ENCODE data around the gene PLPP7.

Gene PLPP7

GRCh38 chr9:131279863-131280570, 9.5 kb upstream of the PLPP7 start:
- H2AFZ ChIP-seq (ENCODE audit: low read depth), result no peak overlapping the region
- H3K27me3 ChIP-seq (ENCODE audit: insufficient read depth, low read depth), result peaks cover 9% of the 10 kb centered on the region; the same call in 1 of the 2 replicates
- no peaks in the 10 kb centered on the region for H3K36me3 ChIP-seq (ENCODE audit: insufficient read depth)
- no peak overlapping the region for H3K27ac ChIP-seq
- no peaks in the 10 kb centered on the region for H3K79me2 ChIP-seq (ENCODE audit: insufficient read depth, low read depth)
- no peaks in the 10 kb centered on the region for H3K4me1 ChIP-seq (ENCODE audit: low read depth, poor library complexity, severe bottlenecking)
- no peak overlapping the region for H3K4me3 ChIP-seq (IDR thresholded peaks at IDR 0.05; ENCODE audit: insufficient read depth, low read depth, low read length)
- H4K20me1 ChIP-seq (ENCODE audit: insufficient read depth), result no peaks in the 10 kb centered on the region
- H3K4me2 ChIP-seq, result no peak overlapping the region
- no peak overlapping the region for H3K9ac ChIP-seq
- no peak for TF ChIP-seq CTCF (conservative IDR thresholded peaks at IDR 0.05; ENCODE audit: low read depth, low read length)

- Histone ChIP-seq H3K4me1 (ENCODE audit: low read depth, poor library complexity, severe bottlenecking) (no peaks in the 10 kb centered on the region), H2AFZ (ENCODE audit: low read depth) (no peak overlapping the region), H3K27me3 (ENCODE audit: insufficient read depth, low read depth) (peaks cover 9% of the 10 kb centered on the region; the same call in 1 of the 2 replicates), H3K9ac (no peak overlapping the region), H3K4me3 (IDR thresholded peaks at IDR 0.05; ENCODE audit: insufficient read depth, low read depth, low read length) (no peak overlapping the region), H3K4me2 (no peak overlapping the region), H3K27ac (no peak overlapping the region), H4K20me1 (ENCODE audit: insufficient read depth) (no peaks in the 10 kb centered on the region), H3K79me2 (ENCODE audit: insufficient read depth, low read depth) (no peaks in the 10 kb centered on the region), H3K36me3 (ENCODE audit: insufficient read depth) (no peaks in the 10 kb centered on the region)
- TF ChIP-seq CTCF (conservative IDR thresholded peaks at IDR 0.05; ENCODE audit: low read depth, low read length), result no peak
Measured at GRCh38 chr9:131280660-131281059, 8.9 kb upstream of the PLPP7 start.

GRCh38 chr9:131281119-131281965, 8.2 kb upstream of the PLPP7 start:
- H2AFZ ChIP-seq (ENCODE audit: low read depth), result no peak overlapping the region
- no peak overlapping the region for H3K9ac ChIP-seq
- H3K79me2 ChIP-seq (ENCODE audit: insufficient read depth, low read depth), result no peaks in the 10 kb centered on the region
- no peaks in the 10 kb centered on the region for H3K36me3 ChIP-seq (ENCODE audit: insufficient read depth)
- no peak overlapping the region for H3K4me2 ChIP-seq
- H3K27me3 ChIP-seq (ENCODE audit: insufficient read depth, low read depth), result peaks cover 2% of the 10 kb centered on the region; the same call in 1 of the 2 replicates
- H3K27ac ChIP-seq, result no peak overlapping the region
- no peak overlapping the region for H3K4me3 ChIP-seq (IDR thresholded peaks at IDR 0.05; ENCODE audit: insufficient read depth, low read depth, low read length)
- no peaks in the 10 kb centered on the region for H4K20me1 ChIP-seq (ENCODE audit: insufficient read depth)
- TF ChIP-seq CTCF (conservative IDR thresholded peaks at IDR 0.05; ENCODE audit: low read depth, low read length), result no peak
- no peaks in the 10 kb centered on the region for H3K4me1 ChIP-seq (ENCODE audit: low read depth, poor library complexity, severe bottlenecking)

GRCh38 chr9:131282175-131282574, 7.3 kb upstream of the PLPP7 start:
- Histone ChIP-seq H3K9ac (no peak overlapping the region), H2AFZ (ENCODE audit: low read depth) (no peak overlapping the region), H3K27me3 (ENCODE audit: insufficient read depth, low read depth) (no peaks in the 10 kb centered on the region), H3K27ac (no peak overlapping the region), H3K4me3 (IDR thresholded peaks at IDR 0.05; ENCODE audit: insufficient read depth, low read depth, low read length) (no peak overlapping the region), H3K4me1 (ENCODE audit: low read depth, poor library complexity, severe bottlenecking) (peaks cover 4% of the 10 kb centered on the region), H3K36me3 (ENCODE audit: insufficient read depth) (no peaks in the 10 kb centered on the region), H3K79me2 (ENCODE audit: insufficient read depth, low read depth) (no peaks in the 10 kb centered on the region), H3K4me2 (no peak overlapping the region), H4K20me1 (ENCODE audit: insufficient read depth) (no peaks in the 10 kb centered on the region)
- TF ChIP-seq CTCF (conservative IDR thresholded peaks at IDR 0.05; ENCODE audit: low read depth, low read length), result no peak
